BJ (cell line): ENCODE results near the gene IPO5. TPM values are rescaled to one million over a fixed set of nuclear protein-coding genes. Genes with fewer than 3 reads are reported as not detected.

Source experiments
- CTCF ChIA-PET: fragments of 350-600 bp; formaldehyde crosslinking; extraction: SDS; loops from one replicate; lab custom pipeline; 2021; ENCODE audit warnings: antibody characterized with exemption, inconsistent platforms; lab: Yijun Ruan, JAX
- POLR2A ChIA-PET: fragments of 300-600 bp; sonication (Branson Sonifier 250); formaldehyde crosslinking; extraction: SDS; loops from one replicate; lab custom pipeline; 2021; ENCODE audit warnings: antibody characterized with exemption; lab: Charles Lee
- DNase-seq: peaks from one replicate; pipeline ENCODE4 v3.0.0-alpha.2; 2011; ENCODE audit warnings: low read depth
- H3K27me3 ChIP-seq: 2 replicates; pipeline ENCODE4 v1.6.0; 2011; ENCODE audit warnings: low read length; ENCODE audit not compliant: control insufficient read depth, insufficient read depth
- H3K36me3 ChIP-seq: 2 replicates; pipeline ENCODE4 v1.5.1; 2011; ENCODE audit warnings: low read length; ENCODE audit not compliant: control insufficient read depth, insufficient read depth
- H3K4me3 ChIP-seq: 2 replicates; pipeline ENCODE4 v1.5.1; 2011; ENCODE audit warnings: low read depth, mild to moderate bottlenecking, control low read depth, low read length
- polyA plus RNA-seq: library from polyadenylated mRNA; depleted of rRNA; stranded (reverse); fragments of >200 nt; gene quantifications from 2 replicates; pipeline ENCODE4 v1.2.3, GENCODE V29; 2011
- TF ChIP-seq, protein P1 (sequence below): IDR thresholded peaks from 2 replicates; pipeline ENCODE4 v1.5.1; 2011; ENCODE audit warnings: low read depth, mild to moderate bottlenecking, control low read depth, inconsistent platforms, low read length, moderate library complexity; ENCODE audit not compliant: insufficient read depth

The IPO5 gene
- polyA plus RNA-seq, 1 experiment = 137 TPM

DNA sequence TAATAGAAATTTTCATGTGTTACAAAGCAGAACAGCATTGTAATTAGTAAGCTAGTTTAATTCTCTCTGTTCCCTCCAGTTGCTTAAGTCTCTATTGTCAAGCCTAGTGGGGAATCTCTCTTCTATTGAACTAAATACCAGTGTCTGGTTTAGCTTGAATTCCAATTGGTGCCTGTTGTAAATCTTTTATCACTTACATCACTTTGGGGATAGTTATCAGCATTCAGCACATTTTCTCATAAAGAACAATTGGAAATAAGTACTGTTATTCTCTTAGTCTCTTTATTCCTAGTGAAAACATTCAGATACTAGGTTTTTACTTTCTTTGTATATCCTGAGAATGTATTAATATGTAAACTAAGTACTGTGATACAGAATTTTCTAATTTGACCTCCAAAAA lies 25.2 kb downstream of the IPO5 start:
- no peak for DNase-seq
- no peaks in the 10 kb centered on the region for H3K36me3 ChIP-seq
- H3K27me3 ChIP-seq = no peaks in the 10 kb centered on the region
- H3K4me3 ChIP-seq = peak overlapping the region; percentile 61; the same call in 1 of the 2 replicates
- TF ChIP-seq, protein P1, sequence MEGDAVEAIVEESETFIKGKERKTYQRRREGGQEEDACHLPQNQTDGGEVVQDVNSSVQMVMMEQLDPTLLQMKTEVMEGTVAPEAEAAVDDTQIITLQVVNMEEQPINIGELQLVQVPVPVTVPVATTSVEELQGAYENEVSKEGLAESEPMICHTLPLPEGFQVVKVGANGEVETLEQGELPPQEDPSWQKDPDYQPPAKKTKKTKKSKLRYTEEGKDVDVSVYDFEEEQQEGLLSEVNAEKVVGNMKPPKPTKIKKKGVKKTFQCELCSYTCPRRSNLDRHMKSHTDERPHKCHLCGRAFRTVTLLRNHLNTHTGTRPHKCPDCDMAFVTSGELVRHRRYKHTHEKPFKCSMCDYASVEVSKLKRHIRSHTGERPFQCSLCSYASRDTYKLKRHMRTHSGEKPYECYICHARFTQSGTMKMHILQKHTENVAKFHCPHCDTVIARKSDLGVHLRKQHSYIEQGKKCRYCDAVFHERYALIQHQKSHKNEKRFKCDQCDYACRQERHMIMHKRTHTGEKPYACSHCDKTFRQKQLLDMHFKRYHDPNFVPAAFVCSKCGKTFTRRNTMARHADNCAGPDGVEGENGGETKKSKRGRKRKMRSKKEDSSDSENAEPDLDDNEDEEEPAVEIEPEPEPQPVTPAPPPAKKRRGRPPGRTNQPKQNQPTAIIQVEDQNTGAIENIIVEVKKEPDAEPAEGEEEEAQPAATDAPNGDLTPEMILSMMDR = no peak
- CTCF ChIA-PET = interaction anchor here (0.6 to 1.6 kb wide), 3 partner anchors 9 to 693 kb away, joined by 3 read pairs; no protein-coding TSS in a partner anchor
- POLR2A ChIA-PET = no interaction called here

DNA sequence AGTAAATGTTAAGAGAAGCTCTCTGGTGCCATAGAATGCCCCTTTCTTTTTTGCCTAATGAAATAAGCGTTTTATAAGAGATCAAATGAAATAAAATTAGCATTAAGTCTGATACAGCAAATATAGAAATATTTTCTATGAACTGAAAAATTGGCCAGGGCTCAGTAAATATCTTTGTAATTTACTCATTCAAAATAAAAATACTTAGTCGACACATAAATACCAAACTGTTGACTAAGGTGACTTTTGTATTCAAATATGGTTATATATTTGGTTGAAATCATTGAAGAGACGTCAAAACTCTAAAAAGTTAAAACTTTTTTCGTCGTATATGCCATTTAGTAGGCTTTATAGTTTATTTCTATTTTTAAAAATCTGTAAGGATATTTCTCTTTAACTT lies 25.6 kb downstream of the IPO5 start:
- POLR2A ChIA-PET = no interaction called here
- Histone ChIP-seq H3K27me3 (no peaks in the 10 kb centered on the region), H3K36me3 (no peaks in the 10 kb centered on the region), H3K4me3 (no peak overlapping the region)
- TF ChIP-seq, protein P1 = no peak
- DNase-seq = no peak
- CTCF ChIA-PET = interaction anchor here (0.6 to 0.7 kb wide), 2 partner anchors 42 to 692 kb away, joined by 3 read pairs; no protein-coding TSS in a partner anchor

DNA sequence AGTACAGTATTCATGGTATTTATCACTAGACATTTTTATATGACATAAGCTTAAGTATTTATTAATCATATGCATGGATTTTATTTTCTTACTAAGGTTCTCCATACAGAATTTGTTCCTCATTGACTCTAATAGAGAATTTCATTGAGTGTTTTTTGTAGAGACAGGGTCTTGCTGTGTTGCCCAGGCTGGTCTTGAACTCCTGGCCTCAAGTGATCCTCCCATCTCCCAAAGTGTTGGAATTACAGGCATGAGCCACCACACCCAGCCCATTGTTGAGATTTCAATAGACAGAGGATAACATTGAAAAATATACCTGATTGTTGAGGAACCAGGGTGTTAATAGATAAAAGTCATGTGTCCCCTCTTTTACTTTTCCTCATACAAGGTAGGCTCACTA lies 26.1 kb downstream of the IPO5 start:
- POLR2A ChIA-PET = no interaction called here
- no peaks in the 10 kb centered on the region for H3K27me3 ChIP-seq
- TF ChIP-seq, protein P1 = no peak
- no peak overlapping the region for H3K4me3 ChIP-seq
- CTCF ChIA-PET = no interaction called here
- DNase-seq = no peak
- no peaks in the 10 kb centered on the region for H3K36me3 ChIP-seq

DNA sequence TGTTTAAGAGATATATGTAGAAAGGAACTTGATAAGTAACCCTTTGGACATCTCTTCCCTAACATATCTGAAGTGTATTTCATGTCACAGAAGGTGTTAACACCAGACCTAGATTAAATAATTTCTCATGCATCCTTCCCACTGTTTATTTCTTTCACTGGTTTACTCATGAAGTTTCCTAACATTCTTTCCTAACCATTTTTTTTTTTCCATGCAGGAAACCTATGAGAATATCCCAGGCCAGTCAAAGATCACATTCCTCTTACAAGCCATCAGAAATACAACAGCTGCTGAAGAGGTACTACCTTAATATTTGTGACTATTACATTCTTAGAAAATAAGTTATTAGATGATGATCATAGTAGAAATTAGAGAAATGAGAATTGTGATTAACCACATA lies 28.8 kb downstream of the IPO5 start:
- no peak overlapping the region for H3K4me3 ChIP-seq
- ChIA-PET POLR2A (no interaction called here), CTCF (interaction anchor here (0.6 kb wide), 1 partner anchor 347 kb away, joined by 3 read pairs; no protein-coding TSS in a partner anchor)
- TF ChIP-seq, protein P1 = no peak
- DNase-seq = no peak
- H3K27me3 ChIP-seq = no peaks in the 10 kb centered on the region
- peaks cover 9% of the 10 kb centered on the region for H3K36me3 ChIP-seq

DNA sequence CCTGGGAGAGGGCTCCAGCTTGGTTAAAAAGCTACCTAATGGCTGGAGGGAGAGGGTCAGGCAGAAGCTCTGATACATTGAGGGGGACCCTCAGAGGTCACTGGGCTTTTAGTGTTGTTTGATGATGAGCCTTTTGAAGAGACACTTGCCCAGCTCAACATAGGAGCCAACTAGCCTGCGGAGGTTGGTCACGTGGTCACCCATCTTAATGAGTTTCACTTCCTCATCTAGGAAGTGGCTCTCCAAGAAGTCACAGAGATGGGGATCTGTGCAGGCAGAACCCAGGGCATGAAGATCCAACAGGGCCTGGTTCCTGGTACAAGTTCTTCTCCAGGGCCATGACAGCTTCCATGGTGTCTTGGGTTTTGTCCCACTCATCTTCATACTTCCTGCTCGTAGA lies 33.4 kb downstream of the IPO5 start:
- DNase-seq = no peak
- Histone ChIP-seq H3K27me3 (no peaks in the 10 kb centered on the region), H3K4me3 (no peak overlapping the region), H3K36me3 (peaks cover 12% of the 10 kb centered on the region)
- TF ChIP-seq, protein P1 = no peak
- CTCF ChIA-PET = interaction anchor here (0.8 to 2.3 kb wide), 3 partner anchors 9 to 589 kb away, joined by 3 to 11 read pairs (median 3); no protein-coding TSS in a partner anchor
- POLR2A ChIA-PET = no interaction called here
